ENCODE measurements around the gene NRXN3.

GRCh38 chr14:79480212-79480611 is 1310.0 kb downstream of the NRXN3 start:
- TF ChIP-seq GATA2 (IDR thresholded peaks at IDR 0.05; ENCODE audit: low read depth, low read length) (no peak), GATA3 (IDR thresholded peaks at IDR 0.05; ENCODE audit: low read depth, low read length) (no peak)

All from SH-SY5Y (cell line).